ENCODE results near the gene CTSA. TPM values are rescaled to one million over a fixed set of nuclear protein-coding genes. Genes with fewer than 3 reads are reported as not detected.
A peak's percentile ranks its signal among the peaks of the same experiment; 100 is the strongest.

Gene CTSA
- 253 TPM for polyA plus RNA-seq (2012; ENCODE audit: insufficient read length, low read depth)

DNA sequence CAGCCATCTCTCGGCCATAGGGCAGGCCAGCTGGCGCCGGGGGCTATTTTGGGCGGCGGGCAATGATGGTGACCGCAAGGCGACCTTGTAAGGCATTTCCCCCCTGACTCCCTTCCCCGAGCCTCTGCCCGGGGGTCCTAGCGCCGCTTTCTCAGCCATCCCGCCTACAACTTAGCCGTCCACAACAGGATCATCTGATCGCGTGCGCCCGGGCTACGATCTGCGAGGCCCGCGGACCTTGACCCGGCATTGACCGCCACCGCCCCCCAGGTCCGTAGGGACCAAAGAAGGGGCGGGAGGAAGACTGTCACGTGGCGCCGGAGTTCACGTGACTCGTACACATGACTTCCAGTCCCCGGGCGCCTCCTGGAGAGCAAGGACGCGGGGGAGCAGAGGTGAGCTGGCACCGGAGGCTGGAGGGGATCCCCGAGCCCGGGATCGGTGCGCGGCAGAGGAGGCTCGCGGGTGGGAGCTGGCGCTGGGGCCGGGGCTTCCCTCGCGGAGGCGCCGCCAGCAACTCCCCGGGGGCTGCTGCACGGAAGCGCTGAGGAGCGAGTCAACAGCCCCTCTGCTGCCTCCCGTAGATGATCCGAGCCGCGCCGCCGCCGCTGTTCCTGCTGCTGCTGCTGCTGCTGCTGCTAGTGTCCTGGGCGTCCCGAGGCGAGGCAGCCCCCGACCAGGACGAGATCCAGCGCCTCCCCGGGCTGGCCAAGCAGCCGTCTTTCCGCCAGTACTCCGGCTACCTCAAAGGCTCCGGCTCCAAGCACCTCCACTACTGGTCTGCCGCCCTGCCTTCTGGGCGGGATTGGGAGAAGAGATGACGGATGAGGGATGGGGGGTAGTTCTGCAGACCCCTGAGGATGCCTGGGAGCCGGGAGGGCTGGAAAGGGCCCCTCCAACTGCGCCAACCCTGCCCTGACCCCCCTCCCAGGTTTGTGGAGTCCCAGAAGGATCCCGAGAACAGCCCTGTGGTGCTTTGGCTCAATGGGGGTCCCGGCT is at the start of gene CTSA, which contains the start of gene NEURL2:
Gene CTSA (plus strand): TSS at position 351 of the 999 bp plus-strand sequence. CDS start 234 bp downstream, at position 585.
Gene NEURL2 (minus strand): TSS at position 224 of the 999 bp plus-strand sequence. CDS start 217 bp downstream, at position 7.
- TF ChIP-seq POLR2AphosphoS5 (IDR thresholded peaks at IDR 0.05; ENCODE audit: low read depth, low read length) (peak; percentile 81), SIN3A (IDR thresholded peaks at IDR 0.05; ENCODE audit: borderline replicate concordance, insufficient read depth, low read length) (peak; percentile 94), TAF1 (IDR thresholded peaks at IDR 0.05; ENCODE audit: borderline replicate concordance, insufficient read depth, low read length) (peak; percentile 90), REST (IDR thresholded peaks at IDR 0.05; ENCODE audit: insufficient read depth in 1 of 2, low read depth in 2 of 2, low read length in 2 of 2) (no peak)

- no peak for TF ChIP-seq POLR2AphosphoS5 (IDR thresholded peaks at IDR 0.05; ENCODE audit: low read depth, low read length)
- no peak for TF ChIP-seq FOXP2 (optimal IDR thresholded peaks at IDR 0.05; ENCODE audit: borderline replicate concordance, extremely low read depth, extremely low read length, insufficient read depth)
- TF ChIP-seq REST (IDR thresholded peaks at IDR 0.05; ENCODE audit: insufficient read depth in 1 of 2, low read depth in 2 of 2, low read length in 2 of 2): no peak
- no peak for TF ChIP-seq TAF1 (IDR thresholded peaks at IDR 0.05; ENCODE audit: borderline replicate concordance, insufficient read depth, low read length)
- TF ChIP-seq SIN3A (IDR thresholded peaks at IDR 0.05; ENCODE audit: borderline replicate concordance, insufficient read depth, low read length): no peak
Measured at GRCh38 chr20:45841407-45842129, 49.6 kb upstream of the CTSA start.

GRCh38 chr20:45842169-45842812 is 48.8 kb upstream of the CTSA start:
- TF ChIP-seq TAF1 (IDR thresholded peaks at IDR 0.05; ENCODE audit: borderline replicate concordance, insufficient read depth, low read length) (no peak), SIN3A (IDR thresholded peaks at IDR 0.05; ENCODE audit: borderline replicate concordance, insufficient read depth, low read length) (no peak), POLR2AphosphoS5 (IDR thresholded peaks at IDR 0.05; ENCODE audit: low read depth, low read length) (no peak), FOXP2 (optimal IDR thresholded peaks at IDR 0.05; ENCODE audit: borderline replicate concordance, extremely low read depth, extremely low read length, insufficient read depth) (no peak), REST (IDR thresholded peaks at IDR 0.05; ENCODE audit: insufficient read depth in 1 of 2, low read depth in 2 of 2, low read length in 2 of 2) (no peak)

- TF ChIP-seq POLR2AphosphoS5 (IDR thresholded peaks at IDR 0.05; ENCODE audit: low read depth, low read length): peak; percentile 12; the same call in 1 of the 2 replicates
- TF ChIP-seq SIN3A (IDR thresholded peaks at IDR 0.05; ENCODE audit: borderline replicate concordance, insufficient read depth, low read length): no peak
- no peak for TF ChIP-seq REST (IDR thresholded peaks at IDR 0.05; ENCODE audit: insufficient read depth in 1 of 2, low read depth in 2 of 2, low read length in 2 of 2)
- TF ChIP-seq TAF1 (IDR thresholded peaks at IDR 0.05; ENCODE audit: borderline replicate concordance, insufficient read depth, low read length): no peak
Measured at GRCh38 chr20:45843506-45843905, 47.6 kb upstream of the CTSA start.

Measured in PFSK-1 (cell line).